Activated B cell treated with CpG ODN at 0.5 μM for 24 hours (primary cell): ENCODE data around the gene RNPC3. TPM values are rescaled to one million over a fixed set of nuclear protein-coding genes. Genes with fewer than 3 reads are reported as not detected.
A peak's percentile ranks its signal among the peaks of the same experiment; 100 is the strongest.

Experiments
- ATAC-seq: fragments of 200-7000 bp; cut with Tn5 transposase; one replicate; pipeline ENCODE4 v1.10.0; 2021; ENCODE audit warnings: low read depth, mild to moderate bottlenecking, moderate library complexity
- CTCF ChIA-PET: fragments of 350-600 bp; sonication (Branson Sonifier 250); formaldehyde crosslinking; loops from one replicate; lab custom pipeline; 2021; ENCODE audit warnings: antibody characterized with exemption; lab: Charles Lee
- POLR2A ChIA-PET: fragments of 350-600 bp; sonication (Branson Sonifier 250); formaldehyde crosslinking; loops from one replicate; lab custom pipeline; 2021; ENCODE audit warnings: antibody characterized with exemption; lab: Charles Lee
- DNase-seq: peaks from one replicate; pipeline ENCODE4 v3.0.0; 2022
- H3K27ac Mint-ChIP-seq: one replicate; pipeline ENCODE4 v1.8.0; 2020; ENCODE audit warnings: mixed read lengths
- H3K27me3 Mint-ChIP-seq: one replicate; pipeline ENCODE4 v1.8.0; 2021; ENCODE audit warnings: mixed read lengths
- H3K36me3 Mint-ChIP-seq: one replicate; pipeline ENCODE4 v1.8.0; 2021; ENCODE audit warnings: low read depth, mixed read lengths
- H3K4me1 Mint-ChIP-seq: one replicate; pipeline ENCODE4 v1.8.0; 2021; ENCODE audit warnings: mixed read lengths
- H3K4me3 Mint-ChIP-seq: one replicate; pipeline ENCODE4 v1.8.0; 2020; ENCODE audit warnings: mild to moderate bottlenecking, mixed read lengths
- H3K9me3 Mint-ChIP-seq: one replicate; pipeline ENCODE4 v1.8.0; 2020; ENCODE audit warnings: mixed read lengths
- intact Hi-C: fragments of 100-400 bp; cut with micrococcal nuclease; formaldehyde crosslinking; loops from one replicate; pipeline ENCODE4 v1.15.1; 2024
- total RNA-seq: library from RNA; stranded (reverse); gene quantifications from 2 replicates; pipeline ENCODE4 v1.2.3, GENCODE V29; 2022
- TF ChIP-seq, protein P1 (sequence below): fragments of 200-600 bp; IDR thresholded peaks from one replicate; pipeline ENCODE4 v1.8.0; 2022; ENCODE audit warnings: antibody characterized with exemption, mild to moderate bottlenecking

RNPC3 gene
- total RNA-seq, result 37.1 and 53.3 TPM in 2 replicates

- peaks cover 40% of the 10 kb centered on the region for H3K36me3 Mint-ChIP-seq
- ATAC-seq (peak; percentile 82), DNase-seq (peak; percentile 75)
- ChIA-PET CTCF (interaction anchor here (1.4 kb wide), 1 partner anchor 11 kb away, joined by 3 read pairs; no protein-coding TSS in a partner anchor), POLR2A (interaction anchor here (1.5 to 2.3 kb wide), 2 partner anchors 9 to 11 kb away, joined by 5 to 9 read pairs; no protein-coding TSS in a partner anchor)
- TF ChIP-seq, protein P1, sequence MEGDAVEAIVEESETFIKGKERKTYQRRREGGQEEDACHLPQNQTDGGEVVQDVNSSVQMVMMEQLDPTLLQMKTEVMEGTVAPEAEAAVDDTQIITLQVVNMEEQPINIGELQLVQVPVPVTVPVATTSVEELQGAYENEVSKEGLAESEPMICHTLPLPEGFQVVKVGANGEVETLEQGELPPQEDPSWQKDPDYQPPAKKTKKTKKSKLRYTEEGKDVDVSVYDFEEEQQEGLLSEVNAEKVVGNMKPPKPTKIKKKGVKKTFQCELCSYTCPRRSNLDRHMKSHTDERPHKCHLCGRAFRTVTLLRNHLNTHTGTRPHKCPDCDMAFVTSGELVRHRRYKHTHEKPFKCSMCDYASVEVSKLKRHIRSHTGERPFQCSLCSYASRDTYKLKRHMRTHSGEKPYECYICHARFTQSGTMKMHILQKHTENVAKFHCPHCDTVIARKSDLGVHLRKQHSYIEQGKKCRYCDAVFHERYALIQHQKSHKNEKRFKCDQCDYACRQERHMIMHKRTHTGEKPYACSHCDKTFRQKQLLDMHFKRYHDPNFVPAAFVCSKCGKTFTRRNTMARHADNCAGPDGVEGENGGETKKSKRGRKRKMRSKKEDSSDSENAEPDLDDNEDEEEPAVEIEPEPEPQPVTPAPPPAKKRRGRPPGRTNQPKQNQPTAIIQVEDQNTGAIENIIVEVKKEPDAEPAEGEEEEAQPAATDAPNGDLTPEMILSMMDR, result no peak
- H3K4me3 Mint-ChIP-seq, result peak within 1 kb of the TSS; percentile 100
- no peaks in the 10 kb centered on the region for H3K9me3 Mint-ChIP-seq
- peaks cover 52% of the 10 kb centered on the region for H3K4me1 Mint-ChIP-seq
- peak within 1 kb of the TSS; percentile 100 for H3K27ac Mint-ChIP-seq
- intact Hi-C loops, result loop anchor here (1.0 kb wide), 1 partner anchor 8 kb away; no protein-coding TSS in a partner anchor
- no peaks in the 10 kb centered on the region for H3K27me3 Mint-ChIP-seq
These were observed at the start of gene RNPC3 for GRCh38 chr1:103525607-103526507. Gene RNPC3 (plus strand): TSS chr1:103525699. CDS start chr1:103526071, 372 bp downstream.

GRCh38 chr1:103477101-103477500 is 48.4 kb upstream of the RNPC3 start:
- POLR2A ChIA-PET, result no interaction called here
- H3K4me3 Mint-ChIP-seq, result no peak overlapping the region
- no peaks in the 10 kb centered on the region for H3K4me1 Mint-ChIP-seq
- H3K9me3 Mint-ChIP-seq, result no peaks in the 10 kb centered on the region
- H3K27me3 Mint-ChIP-seq, result peaks cover 2% of the 10 kb centered on the region
- intact Hi-C loops, result no loop called here
- CTCF ChIA-PET, result no interaction called here
- TF ChIP-seq, protein P1, result no peak
- DNase-seq (no peak), ATAC-seq (no peak)
- no peaks in the 10 kb centered on the region for H3K36me3 Mint-ChIP-seq
- no peak overlapping the region for H3K27ac Mint-ChIP-seq

DNA sequence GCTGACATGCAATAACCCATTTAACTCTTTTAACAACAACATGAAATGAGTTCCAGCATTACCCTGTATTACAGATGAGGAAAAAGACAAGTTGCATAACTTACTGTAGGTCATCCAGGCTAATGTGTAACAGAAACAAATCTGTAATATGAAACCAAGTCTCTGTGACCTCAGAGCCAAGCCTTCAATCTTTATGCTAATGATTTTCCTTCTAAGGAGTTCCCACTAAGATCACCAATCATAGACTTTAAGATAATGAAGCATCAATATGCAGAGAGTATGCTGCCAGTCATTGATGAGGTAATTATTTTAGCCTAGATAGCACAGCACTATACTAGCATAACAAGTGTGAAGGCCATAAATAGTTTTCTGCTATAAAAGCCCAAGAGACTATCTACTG is 35.6 kb upstream of the RNPC3 start:
- no peak overlapping the region for H3K27ac Mint-ChIP-seq
- TF ChIP-seq, protein P1, result no peak
- intact Hi-C loops, result no loop called here

DNA sequence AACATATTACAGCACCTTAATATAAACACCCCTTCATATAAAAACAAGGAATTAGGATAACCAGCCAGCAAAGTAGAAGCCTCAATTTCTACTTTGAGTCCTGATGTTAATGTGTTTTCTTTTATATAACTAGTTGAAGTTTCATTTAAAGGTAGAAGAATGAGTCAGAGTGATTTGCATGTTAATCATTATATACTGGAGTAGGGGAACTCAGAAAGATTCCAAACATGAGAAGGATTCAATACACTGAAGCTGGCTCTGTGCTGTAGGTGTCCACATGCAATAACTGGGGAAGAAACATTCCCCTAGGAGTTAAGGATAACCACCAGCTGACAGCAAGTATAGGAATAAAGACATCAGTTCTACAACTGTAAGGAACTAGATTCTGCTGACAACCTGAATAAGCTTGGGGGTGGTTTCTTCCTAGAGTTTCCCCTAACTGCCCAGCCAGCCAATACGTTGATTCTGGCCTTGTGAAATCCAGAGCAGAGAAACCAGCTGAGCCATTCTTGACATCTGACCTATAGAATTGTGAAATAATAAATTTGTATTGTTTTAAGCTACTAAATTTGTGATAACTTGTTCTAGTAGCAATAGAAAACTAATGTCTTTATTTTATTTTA is 33.4 kb upstream of the RNPC3 start:
- Mint-ChIP-seq H3K36me3 (no peaks in the 10 kb centered on the region), H3K9me3 (no peaks in the 10 kb centered on the region), H3K27ac (no peak overlapping the region), H3K4me1 (no peaks in the 10 kb centered on the region), H3K4me3 (no peak overlapping the region), H3K27me3 (peaks cover 2% of the 10 kb centered on the region)
- ChIA-PET CTCF (no interaction called here), POLR2A (no interaction called here)
- TF ChIP-seq, protein P1, result no peak
- intact Hi-C loops, result no loop called here
- DNase-seq (no peak), ATAC-seq (no peak)

More for the DNA sequence above, 35.6 kb upstream of the RNPC3 start:
- no peaks in the 10 kb centered on the region for H3K9me3 Mint-ChIP-seq
- no peak for ATAC-seq
- no peak for DNase-seq
- H3K4me1 Mint-ChIP-seq, result no peaks in the 10 kb centered on the region
- H3K4me3 Mint-ChIP-seq, result no peak overlapping the region
- H3K27me3 Mint-ChIP-seq, result peaks cover 2% of the 10 kb centered on the region
- ChIA-PET CTCF (no interaction called here), POLR2A (no interaction called here)
- no peaks in the 10 kb centered on the region for H3K36me3 Mint-ChIP-seq
